ENCODE results near the gene TNFRSF4.
"Not testable (repeated sequence)": the region's sequence is repeated elsewhere in the genome, so short reads cannot be mapped to it uniquely, and the experiment has no call there.

Gene TNFRSF4

DNA sequence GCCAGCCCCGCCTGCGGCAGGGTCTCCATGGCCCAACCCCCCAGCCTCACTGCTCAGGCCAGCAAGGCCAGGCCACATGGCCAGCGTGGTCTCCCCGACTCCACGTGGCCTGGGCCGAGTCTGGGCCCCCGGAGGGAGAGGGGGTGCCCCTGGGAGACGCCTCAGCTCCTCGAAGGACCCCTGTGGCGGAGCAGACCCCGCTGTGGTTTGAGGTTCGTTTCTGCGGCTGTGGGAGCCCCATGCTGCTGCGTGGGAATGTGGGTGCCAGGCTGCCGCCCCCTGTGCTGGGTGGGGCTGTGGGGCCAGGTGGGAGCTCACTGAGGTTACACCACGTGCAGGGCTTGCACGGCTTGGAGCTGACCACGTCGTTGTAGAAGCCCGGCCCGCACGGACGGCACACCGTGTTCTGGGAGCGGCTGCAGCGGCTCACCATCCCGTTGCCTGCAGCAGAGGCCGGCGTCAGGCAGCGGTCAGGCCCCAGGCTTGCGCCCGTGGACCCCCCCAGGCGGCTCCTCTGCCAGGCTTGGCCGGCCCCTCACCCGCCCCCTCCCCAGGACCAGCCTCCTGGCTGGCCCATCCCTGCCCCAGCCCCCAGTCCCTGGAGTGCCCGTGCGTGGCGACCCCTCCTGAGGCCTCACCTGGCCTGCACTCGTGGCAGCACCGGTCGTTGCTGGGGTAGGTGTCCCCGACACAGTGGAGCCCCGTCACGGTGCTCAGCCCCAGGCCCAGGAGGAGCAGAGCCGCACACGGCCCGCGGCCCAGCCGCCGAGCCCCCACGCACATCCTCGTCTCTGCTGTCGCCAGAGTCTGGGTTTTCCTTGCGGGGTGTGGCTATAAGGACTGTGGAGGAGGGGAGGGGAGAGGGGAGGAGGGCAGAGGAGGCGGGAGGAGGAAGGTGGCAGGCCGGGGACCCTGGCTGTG is at the start of gene TNFRSF4:
Gene TNFRSF4, minus strand, starts transcription at position 809 of the 921 bp plus-strand sequence. Its CDS starts 26 bp downstream, at position 783.
- no peak for DNase-seq (ENCODE audit: low read depth in 2 of 2)

DNA sequence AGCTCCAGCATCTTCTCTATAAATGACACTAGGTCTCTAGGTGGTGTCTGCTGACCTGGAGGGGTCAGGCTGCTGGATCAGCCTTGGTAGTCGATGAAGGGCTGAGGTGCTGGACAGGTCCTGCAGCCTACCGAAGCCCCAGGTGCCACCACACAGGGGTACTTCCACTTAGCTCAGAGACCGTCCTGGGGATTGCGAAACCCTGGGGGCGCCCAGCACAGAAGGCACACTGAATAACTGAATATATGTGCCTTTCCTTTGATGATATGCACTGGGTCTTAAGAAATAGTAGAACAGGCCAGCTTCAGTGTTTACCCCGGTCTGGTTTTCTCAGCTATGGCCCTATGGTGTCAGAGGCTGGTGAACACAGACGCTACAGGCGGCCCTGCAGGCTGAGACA is 48.8 kb upstream of the TNFRSF4 start:
- DNase-seq (ENCODE audit: low read depth in 2 of 2) = no peak

DNA sequence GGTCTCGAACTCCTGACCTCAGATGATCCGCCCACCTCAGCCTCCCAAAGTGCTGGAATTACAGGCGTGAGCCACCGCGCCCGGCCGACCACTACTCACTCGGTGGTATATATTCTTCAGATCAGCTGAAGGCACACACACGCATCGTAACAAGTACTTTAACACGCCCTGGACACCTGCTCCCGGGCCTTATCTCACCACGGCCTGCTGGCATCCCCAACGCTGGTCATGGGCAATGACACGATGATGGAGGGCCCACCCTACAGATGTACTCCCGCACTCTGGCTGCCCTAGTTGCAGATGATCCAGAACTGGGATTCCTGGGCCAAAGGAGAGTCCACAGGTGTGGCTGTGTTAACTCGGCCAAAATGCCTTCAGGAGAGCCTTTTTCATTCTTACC is 48.1 kb upstream of the TNFRSF4 start:
- DNase-seq (ENCODE audit: low read depth in 2 of 2) = no peak

DNA sequence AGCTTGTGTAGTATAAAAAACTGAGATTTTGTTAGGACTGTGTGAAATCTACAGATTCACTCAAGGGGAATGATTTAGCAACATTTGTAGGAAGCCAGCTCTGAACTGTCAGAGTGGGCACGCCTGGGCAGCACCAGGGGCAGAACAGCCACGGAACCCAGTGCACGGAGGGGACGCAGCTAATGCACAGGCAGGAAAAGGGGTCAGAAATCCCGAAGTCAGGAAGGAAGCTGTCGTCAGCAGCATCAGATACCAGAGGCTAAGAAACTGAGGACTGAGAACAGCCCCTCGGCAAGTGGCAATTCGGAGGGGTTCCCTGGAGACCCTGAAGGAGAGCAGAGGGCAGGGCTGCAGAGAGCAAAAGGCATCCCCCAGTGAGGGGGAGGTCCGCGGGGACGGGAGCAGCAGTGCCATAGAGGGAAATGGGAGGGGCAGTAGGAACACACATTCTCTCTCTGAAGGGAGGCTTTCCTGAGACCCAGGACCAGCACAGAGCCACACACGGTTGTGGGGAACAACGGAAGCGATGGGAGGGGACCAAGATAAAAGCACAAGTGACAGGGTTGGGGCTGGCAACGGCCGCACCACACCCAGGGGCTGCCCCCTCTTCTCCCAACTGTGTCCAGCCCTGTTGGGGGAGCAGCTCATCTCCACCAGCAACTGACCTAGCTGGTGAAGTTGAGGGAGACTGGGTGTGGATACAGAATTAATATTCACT is 47.0 kb upstream of the TNFRSF4 start:
- DNase-seq (ENCODE audit: low read depth in 2 of 2) = no peak

DNA sequence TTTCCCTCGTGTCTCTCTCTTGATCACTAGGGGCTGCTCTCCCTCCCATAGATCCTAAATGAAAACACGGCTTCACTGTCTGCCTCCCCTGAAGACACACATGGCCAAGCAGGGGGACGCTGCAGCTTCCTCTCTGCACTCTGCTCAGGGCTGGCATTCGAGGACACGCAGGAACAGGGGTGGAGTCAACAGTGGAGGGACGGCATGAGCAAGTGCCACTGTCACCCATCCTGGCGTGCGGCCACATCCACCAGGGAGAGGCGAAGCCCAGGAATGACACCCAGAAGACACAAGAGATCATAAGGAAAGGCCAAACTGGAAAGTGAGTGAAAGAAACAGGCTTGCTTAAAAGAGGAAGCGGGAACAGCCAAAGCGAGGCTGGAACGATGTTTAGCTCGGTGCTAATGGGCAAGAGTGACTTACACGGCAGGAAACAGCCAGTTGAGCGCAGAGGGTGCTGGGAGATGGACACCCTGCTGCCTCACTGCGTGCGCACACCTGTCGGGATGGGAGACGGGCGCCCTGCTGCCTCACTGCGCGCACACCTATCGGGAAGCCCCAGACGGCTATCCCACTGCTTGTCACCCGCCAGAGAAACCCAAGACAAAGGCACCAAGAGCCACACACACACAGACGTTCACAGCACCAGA is 46.1 kb upstream of the TNFRSF4 start:
- no peak for DNase-seq (ENCODE audit: low read depth in 2 of 2)

DNA sequence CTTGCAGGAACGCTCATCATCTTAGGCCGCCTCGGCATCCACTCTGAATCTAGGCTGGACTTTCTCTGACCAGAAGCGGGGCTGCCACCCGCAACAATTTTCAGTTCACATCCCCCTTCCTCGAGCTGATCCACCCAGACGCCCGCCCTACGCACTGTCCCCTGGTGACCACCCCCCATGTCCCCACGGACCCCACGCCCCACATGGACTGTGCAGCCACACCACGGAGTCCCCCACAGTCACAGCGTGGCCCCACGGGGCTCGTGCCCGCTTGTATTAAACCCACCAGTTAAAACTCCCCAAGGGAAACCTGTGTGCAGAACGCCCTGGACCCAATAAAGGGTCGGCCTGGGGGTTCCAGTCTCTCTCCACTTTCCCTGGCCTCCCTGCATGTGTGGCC is 45.6 kb upstream of the TNFRSF4 start:
- no peak for DNase-seq (ENCODE audit: low read depth in 2 of 2)

DNA sequence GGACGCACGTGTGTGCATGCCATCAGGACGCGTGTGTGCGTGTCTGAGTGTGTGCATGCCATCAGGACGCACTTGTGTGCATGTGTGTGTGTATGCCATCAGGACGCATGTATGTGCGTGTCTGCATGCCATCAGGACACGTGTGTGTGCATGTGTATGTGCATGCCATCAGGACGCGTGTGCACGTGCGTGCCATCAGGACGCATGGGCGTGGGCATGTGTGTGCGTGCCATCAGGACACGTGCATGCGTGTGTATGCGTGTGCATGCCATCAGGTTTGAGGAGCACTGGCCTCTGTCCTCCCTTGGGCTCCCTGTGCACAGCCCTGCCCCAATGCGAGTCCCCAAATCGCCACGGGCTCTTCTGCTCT is 45.2 kb upstream of the TNFRSF4 start:
- DNase-seq (ENCODE audit: low read depth in 2 of 2) = no peak

DNA sequence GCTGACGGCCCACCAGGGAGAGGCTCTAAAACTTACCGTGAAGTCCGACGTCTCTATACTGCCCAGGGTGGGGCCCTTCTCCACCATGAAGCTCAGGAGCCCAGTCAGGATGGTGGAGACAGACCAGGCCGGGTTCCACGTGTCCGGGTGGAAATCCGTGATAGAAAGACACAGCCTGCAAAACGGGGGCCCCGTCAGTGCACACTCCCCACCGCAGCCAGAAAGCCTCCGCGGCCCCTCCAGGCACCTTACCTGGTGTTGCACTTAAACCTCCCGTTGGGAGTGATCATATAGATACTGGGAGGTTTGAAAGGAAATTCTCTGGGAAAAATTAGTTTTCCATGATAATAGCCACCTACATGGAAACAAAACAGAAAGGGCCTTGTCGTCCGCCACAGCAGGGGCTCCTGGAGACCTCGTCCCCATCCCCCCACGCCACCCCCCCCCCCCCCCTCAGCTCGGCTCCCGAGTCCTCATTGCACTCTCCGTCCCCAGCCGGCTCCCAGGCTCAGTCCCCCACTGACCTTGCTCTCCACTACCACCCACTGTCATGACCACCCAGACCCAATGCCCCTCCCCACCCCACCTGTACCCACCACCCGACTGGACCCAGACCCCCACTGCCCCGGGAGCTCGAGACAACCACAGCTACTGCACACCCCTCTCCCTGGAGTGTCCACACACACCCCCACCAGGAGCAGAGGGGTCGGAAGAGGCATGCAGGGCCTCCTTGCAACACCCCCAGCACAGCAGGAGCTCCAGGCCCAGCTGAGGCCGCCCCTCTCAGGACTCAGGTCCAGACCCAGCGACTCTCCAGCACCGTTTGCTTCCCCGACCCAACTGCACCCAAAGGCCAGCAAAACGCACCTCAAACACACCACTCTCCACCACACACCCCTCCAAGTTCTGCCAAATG is 43.3 kb upstream of the TNFRSF4 start:
- no peak for DNase-seq (ENCODE audit: low read depth in 2 of 2)

DNA sequence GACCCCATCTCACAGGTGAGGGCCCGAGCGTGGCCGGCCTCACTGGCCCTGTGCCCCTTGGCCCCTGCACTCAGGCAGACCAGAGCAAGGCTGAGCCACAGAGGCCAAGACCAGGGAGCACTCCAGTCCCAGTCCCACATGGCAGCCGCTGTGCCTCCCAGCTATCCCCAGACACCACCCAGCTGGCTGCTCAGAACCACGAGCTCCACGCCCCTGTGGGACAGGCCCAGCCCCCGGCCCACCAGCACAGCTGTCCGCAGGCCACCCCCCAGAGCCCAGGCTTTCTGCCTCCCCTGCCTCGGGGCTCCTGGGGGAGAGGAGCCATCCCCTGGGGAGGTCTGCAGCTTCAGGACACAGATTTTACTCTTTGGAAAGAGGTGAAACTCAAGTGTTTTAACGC is 41.7 kb upstream of the TNFRSF4 start:
- DNase-seq (ENCODE audit: low read depth in 2 of 2) = no peak

DNA sequence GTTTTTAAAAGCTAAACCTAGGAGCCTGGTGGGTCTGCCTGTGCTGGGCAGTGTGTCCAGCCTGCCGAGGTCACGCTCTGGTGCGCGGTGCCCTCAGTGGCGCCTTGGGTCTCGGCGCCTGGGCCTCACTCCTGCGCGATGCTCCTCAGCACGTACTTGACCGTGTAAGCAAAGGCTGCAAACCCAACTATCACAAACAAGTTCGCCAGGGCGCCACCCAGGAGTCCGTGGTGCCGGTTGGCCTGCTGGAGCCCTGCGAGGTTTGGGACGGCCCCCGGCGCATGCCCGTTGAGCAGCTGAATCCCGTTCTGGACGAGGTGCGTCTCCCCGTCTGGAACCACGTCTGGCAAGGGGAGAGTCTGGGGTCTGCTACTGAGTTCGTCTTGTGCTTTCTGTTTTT is 41.1 kb upstream of the TNFRSF4 start:
- DNase-seq (ENCODE audit: low read depth in 2 of 2) = no peak

DNA sequence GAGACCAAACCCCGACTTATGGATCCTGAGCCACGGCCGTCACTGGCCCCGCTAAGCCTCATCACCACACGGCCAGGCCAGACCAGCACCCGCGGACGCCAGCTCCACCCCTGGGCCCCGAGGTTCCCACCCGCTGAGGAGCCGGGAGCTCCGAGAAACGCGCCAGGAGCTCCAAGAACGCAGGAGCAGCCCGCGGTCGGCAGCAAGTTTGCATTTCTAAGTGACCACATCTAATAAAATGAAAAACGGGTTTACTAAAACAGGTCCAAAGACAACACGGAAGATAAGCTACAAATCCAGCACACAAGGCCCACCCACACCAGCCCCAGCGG is 40.7 kb upstream of the TNFRSF4 start:
- no peak for DNase-seq (ENCODE audit: low read depth in 2 of 2)

DNA sequence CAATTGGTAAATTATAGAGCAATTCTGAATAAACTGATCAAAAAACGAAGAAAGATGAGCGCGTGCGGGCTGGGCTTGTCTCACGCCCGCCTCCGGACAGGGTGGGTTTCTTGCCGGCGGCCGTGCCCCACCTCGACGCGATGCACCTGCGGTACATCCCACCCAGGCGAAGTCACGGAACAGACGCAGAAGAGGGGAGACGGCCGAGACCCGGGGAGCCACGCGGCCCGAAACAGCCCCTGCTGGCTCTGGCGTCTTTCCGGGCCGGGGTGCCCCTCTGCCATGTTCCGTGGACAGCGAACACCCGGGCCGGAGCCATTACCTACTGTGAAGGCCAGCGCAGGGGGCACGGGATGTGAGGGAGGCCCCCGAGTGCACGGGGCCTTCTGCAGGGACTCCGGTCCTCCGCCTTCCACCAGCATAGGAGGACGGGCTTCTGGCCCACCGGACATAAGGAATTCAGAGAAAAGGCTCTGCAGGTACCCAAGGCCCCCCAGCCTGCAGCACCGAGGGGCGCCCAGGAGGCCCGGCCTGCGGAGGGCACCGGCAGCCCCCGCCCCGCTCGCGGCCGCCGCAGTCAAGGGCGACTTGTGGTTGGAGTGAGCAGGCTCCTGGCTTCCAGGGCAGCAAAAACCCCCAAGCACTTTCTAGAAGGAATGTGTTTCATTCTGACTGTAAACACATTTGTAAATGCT is 40.2 kb upstream of the TNFRSF4 start:
- no peak for DNase-seq (ENCODE audit: low read depth in 2 of 2)

DNA sequence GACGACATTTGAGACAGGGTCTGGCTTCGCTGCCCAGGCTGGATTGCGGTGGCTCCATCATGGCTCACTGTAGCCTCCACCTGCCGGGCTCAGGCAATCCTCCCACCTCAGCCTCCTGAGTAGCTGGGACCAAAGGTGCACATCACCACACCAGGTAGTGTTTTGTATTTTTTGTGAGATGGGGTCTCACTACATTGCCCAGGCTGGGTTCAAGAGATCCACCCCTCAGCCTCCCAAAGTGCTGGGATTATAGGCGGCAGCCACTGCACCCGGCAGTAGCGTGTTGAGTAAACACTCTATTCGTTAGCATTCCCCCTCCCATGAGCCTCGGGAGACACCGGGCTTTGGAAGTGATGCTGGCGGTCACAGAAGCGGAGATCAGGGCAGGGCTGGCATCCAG is 39.4 kb upstream of the TNFRSF4 start:
- no peak for DNase-seq (ENCODE audit: low read depth in 2 of 2)

DNA sequence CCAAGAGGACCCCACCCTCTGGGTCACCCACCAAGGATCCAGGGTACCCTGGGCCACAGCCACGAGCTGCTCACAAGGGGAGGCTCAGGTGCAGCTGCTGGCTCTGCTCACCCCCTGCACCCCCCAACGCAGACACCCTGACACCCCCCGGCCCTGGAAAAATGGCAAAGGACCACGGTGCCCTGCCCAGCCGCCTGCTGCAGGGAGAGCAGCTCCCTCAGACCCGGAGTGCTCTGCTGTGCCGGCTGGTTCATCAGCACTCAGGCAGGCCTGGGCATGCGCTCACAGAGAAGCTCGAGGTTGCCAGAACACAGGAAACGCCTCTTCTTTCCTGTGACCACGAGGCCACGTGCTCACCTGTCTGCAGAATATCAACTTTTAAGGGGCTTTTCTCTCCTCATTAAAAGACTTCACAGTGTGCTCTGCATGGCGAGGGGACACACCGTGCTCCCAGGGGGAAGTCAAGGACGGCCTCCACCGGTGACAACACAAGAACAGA is 36.9 kb upstream of the TNFRSF4 start:
- DNase-seq (ENCODE audit: low read depth in 2 of 2) = peak; percentile 53 to 62

DNA sequence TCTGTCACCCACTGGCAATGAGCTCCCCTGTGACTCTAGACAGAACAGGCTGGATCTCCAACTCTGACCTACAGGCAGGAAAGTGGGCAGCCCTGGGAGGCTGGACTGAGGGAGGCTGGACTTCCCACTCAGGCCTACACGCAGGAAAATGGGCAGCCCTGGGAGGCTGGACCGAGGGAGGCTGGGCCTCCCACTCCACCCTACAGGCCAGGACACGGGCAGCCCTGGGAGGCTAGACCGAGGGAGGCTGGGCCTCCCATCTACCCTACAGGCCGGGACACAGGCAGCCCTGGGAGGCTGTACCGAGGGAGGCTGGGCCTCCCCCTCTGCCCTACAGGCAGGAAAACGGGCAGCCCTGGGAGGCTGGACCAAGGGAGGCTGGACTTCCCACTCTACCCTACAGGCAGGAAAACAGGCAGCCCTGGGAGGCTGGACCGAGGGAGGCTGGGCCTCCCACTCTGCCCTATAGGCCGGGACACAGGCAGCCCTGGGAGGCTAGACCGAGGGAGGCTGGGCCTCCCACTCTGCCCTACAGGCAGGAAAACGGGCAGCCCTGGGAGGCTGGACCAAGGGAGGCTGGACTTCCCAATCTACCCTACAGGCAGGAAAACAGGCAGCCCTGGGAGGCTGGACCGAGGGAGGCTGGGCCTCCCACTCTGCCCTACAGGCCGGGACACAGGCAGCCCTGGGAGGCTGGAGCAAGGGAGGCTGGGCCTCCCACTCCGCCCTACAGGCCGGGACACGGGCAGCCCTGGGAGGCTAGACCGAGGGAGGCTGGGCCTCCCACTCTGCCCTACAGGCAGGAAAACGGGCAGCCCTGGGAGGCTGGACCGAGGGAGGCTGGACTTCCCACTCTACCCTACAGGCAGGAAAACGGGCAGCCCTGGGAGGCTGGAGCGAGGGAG is 34.3 kb upstream of the TNFRSF4 start:
- DNase-seq (ENCODE audit: low read depth in 2 of 2) = not testable (repeated sequence)

DNA sequence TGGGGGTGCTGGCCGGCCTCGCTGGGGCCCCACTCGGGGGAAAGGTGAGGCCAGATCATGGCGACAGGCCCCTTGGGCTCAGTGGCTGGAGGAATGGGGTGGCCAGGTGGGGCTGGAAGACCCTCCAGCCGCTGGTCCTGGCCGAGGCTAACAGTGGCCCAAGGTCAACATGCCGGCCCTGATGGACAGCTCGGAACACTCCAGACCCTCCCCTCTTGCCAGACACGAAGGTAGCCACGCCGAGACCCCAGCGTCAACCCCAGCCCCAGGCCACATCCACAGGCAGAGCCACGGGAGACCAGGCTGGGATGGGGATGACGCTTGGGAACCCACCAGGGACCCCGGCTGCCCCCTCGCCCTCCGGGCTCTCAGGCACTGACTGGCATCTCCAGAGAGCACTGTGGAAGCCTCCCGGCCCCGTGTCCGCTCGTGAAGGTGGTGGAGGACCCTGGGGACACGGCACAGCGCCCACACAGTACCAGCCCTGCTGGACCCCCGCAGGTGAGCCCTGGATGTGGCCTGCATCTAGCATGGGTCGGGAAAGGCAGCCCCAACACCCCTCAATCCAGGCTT is 33.5 kb upstream of the TNFRSF4 start:
- DNase-seq (ENCODE audit: low read depth in 2 of 2) = no peak

DNA sequence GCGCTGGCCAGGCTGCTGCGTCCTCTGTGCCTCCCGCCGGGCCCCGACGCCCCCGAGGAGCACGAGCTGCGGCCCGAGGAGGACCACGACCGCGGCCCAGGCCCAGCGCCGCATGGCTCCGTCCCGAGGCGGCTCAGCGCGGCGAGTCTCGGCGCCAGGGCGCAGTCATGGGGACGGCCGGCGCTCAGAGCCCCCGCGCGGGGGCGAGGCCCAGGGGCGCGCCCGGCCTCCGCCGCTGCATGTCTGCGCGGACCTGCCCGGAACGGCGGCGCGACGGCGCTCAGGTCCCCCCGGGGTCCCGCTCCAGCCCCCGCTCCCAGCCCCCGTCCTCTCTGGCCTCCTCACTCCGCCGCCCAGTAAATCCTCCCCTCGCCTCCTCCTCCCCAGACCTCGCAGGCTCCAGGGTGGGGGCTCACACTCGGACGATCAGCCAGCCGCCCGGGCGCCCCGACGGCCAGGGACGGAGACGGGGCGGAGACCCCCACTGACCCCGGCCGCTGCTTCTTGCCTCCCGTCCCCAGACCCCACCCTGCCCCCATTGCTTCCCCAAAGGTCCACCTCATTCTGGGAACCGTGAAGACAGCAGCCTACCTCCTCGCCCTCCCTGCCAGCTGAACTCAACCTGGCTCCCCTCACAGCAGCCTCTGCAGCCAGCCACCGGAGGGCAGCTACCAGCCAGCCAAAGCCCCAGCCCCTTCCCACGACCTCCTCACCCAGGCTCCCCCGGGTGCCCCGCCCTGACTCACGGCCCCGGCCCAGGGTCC is 32.8 kb upstream of the TNFRSF4 start, which contains the start of gene C1QTNF12:
Gene C1QTNF12, minus strand, starts transcription at position 146 of the 764 bp plus-strand sequence. Its CDS starts 32 bp downstream, at position 114.
- no peak for DNase-seq (ENCODE audit: low read depth in 2 of 2)

DNA sequence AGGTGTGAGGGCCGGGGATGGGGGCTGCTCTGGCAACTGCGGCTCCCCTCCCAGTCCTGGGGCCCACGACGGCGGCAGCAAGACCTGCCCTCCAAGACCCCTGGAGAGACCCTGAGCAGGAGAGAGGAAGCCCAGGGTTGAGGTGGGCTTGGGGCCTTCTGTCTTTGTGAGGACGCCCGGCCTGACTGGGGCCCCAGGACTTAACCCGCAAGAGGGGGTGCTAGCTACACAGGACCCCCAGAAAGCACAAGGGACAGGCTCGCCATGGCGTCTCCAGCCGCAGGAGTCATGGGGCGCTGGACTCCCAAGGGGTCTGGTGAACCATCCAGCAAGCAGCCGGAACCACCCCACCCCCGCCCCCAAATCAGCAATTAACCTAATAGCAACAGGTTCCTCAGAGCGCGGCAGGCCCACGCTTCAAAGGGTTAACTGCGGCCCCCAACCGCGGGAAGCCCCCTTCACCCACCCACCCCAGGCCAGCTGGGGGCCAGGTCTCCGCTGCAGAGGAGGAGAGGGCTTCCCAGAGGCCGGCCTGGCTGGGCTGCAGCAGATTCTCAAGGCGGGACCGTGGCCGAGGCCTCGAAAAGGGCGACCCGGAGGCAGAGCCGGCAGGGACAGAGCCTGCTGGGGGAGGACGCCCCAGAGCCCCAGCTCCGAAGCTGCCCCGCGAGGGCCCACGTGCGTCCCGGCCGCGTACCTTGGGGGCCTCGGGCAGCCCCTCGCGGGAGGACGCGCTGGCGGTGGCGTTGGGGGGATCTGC is 32.0 kb upstream of the TNFRSF4 start:
- DNase-seq (ENCODE audit: low read depth in 2 of 2) = no peak
